ENCODE data around the gene PISD.
"Not testable (repeated sequence)": the region's sequence is repeated elsewhere in the genome, so short reads cannot be mapped to it uniquely, and the experiment has no call there.

Gene PISD

DNA sequence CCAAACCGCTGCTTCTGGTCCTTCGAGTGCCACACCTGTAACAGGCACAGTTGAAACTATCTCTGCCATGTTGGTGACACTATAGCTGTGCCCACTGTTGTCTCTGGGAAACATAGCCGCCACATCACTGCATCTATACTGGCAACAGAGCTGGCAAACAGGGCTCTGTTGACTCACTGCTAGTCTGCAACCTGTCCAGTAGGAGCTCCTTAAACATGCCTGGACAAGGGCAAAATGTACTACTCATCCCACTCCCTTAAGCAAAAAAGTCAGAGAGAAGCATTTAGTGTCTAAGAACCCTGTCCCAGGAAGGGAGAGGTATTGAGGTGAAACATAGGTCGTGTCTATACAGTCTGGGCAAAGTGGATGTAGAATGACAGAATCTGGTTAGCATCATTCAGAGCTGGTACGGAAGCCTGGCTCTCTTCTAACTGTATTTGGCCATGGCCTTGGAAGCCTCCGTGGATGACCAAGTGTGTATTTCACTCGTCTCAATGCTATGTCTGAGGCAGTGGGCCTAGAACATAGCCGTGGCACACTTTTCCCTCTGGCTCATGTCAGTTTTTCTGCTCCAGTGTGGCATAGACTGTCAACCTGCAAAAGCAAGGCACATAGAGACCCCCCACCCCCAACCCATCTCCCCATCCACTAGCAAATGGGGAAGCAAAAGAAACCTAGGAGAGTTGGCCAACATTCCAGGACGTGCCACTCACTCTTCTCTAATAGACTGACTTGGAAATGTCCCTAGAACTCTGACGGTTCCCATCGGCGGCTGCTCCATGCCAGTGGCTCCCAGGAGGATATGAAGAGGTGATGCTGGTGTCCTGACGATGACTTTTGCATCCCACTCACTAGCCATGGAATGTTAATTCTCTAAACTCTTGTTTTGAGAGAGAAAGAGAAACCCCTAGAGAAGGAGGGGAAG is 21.4 kb upstream of the PISD start:
- no peak overlapping the region for H3K4me3 ChIP-seq (ENCODE audit: low read depth, low read length)
- TF ChIP-seq CTCF (IDR thresholded peaks at IDR 0.05; ENCODE audit: low read depth, low read length), result no peak

GRCh38 chr22:31682751-31683150 is 20.7 kb upstream of the PISD start:
- no peak for TF ChIP-seq CTCF (IDR thresholded peaks at IDR 0.05; ENCODE audit: low read depth, low read length)
- H3K4me3 ChIP-seq (ENCODE audit: low read depth, low read length), result no peak overlapping the region

DNA sequence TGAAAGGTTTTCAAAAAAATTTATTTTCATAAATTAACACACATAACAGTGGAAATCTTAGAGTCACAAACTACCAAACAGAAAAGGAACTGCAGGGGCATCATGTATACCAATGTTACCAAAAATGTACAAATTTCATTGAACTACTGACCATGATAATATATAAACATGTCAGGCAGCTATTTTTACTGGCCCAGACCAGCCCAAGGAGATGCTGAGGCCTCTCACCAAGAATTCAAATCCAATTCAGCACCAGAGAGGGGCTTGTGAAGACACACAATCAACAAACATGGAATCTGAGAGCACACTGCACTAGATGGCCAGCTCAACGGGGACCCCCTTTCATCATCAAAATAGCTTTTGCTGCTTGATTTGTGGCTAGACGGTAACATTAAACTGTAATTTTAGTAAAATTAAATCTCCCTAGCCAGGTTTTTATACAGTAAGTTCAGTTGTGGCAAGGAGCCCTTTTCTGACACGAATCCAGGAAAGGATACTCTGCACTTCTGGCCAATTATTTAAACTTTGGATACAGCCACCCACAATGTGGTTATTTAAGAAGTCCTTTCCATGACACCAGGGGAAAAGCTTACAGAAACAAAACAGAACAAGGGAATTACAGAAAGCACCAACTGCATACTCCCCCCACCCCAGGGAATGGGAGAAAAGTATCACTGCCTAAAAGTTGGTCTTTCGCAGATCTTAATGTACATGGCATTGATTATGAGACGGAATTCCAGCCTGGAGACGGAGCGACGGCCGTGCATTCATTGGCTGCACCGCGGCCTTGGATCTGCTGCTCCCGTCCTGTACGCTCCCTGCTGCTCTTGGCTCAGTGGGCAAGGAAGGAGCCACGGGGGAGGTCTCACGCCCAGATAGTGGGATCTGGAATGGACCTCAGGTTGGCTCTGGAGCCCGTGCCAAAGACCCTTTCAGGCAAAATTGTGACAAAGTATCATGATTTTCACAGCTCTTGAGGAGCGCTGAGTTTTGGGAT is 19.6 kb upstream of the PISD start:
- H3K4me3 ChIP-seq (ENCODE audit: low read depth, low read length), result no peak overlapping the region
- TF ChIP-seq CTCF (IDR thresholded peaks at IDR 0.05; ENCODE audit: low read depth, low read length), result no peak

DNA sequence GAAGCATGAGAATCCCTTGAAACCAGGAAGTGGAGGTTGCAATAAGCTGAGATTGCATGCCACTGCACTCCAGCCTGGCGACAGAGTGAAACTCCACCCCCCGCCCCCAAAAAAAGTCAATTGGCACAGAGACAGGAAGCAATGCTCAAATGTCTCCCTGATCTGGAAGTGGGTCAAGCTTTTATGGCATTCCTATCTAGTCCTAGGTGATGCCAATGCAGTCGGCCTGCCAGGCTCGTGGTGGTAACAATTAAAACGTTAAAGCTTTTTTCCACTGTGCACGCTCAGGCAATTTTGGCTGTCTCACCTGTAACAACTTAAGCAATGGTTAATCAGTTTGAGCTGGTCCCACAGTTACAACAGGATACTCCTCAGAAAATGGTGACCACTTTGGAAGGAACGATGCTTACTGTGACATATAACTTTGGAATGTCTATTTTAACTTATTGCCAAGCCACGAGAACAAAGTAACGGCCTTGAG is 18.9 kb upstream of the PISD start:
- no peak overlapping the region for H3K4me3 ChIP-seq (ENCODE audit: low read depth, low read length)
- TF ChIP-seq CTCF (IDR thresholded peaks at IDR 0.05; ENCODE audit: low read depth, low read length), result no peak

DNA sequence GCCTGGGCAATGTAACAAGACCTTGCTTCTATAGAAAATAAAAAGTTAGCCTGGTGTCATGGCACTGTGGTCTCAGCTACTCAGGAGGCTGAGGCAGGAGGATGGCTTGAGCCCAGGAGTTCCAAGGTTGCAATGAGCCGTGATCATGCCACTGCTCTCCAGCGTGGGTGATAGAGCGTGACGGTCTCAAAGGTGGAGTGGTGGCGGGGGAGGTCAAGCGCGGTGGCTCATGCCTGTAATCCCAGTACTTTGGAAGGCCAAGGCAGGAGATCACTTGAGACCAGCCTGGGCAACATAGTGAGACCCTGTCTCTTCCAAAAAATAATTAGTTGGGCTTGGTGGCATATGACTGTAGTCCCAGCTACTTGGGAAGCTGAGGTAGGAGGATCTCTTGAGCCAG is 16.7 kb upstream of the PISD start:
- H3K4me3 ChIP-seq (ENCODE audit: low read depth, low read length), result no peak overlapping the region
- no peak for TF ChIP-seq CTCF (IDR thresholded peaks at IDR 0.05; ENCODE audit: low read depth, low read length)

DNA sequence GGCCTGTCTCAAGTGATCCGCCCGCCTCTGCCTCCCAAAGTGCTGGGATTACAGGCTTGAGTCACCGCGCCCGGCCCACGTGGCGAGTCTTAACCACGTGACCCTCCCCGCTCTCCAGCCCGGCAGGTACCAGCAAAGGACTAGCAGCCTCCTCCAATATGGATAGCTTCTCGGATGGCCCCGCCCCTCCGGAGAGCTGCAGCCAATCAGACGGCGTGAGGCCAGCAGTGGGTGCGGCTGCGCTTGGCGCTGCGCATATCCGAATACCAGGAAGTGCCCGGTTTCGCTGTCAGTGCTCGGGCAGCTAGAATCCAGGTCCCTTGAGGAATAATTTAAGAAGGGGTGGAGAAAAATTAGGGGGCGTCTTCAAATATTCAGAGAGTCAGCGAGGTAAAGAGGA is 14.7 kb upstream of the PISD start:
- no peak overlapping the region for H3K4me3 ChIP-seq (ENCODE audit: low read depth, low read length)
- TF ChIP-seq CTCF (IDR thresholded peaks at IDR 0.05; ENCODE audit: low read depth, low read length), result no peak

DNA sequence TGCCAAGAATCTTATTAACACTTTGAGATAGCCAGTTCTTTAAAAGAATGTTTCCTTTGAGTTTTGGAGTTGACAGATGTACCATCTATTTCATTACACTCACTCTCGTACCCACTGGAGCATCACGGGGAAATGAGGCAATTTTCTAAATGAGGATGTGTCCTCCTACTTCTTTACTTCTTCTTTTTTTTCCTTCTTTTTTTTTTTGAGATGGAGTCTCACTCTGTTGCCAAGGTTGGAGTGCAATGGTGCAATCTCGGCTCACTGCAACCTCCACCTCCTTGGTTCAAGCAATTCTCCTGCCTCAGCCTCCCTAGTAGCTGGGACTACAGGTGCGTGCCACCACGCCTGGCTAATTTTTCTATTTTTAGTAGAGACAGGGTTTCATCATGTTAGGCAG is 12.2 kb upstream of the PISD start:
- not testable (repeated sequence) for H3K4me3 ChIP-seq (ENCODE audit: low read depth, low read length)

GRCh38 chr22:31668849-31669248 is 6.8 kb upstream of the PISD start:
- not testable (repeated sequence) for H3K4me3 ChIP-seq (ENCODE audit: low read depth, low read length)
